OCI-LY7 (cell line): ENCODE data around the gene HSF2BP.

ENCODE experiments used
- EZH2phosphoT487 ChIP-seq: fragments of 200-600 bp; sonication (generic); IDR thresholded peaks from 2 replicates; pipeline ENCODE4 v1.6.1; 2018; ENCODE audit warnings: low read depth, borderline replicate concordance, mild to moderate bottlenecking, mixed run types, antibody characterized with exemption, low read length, moderate library complexity, mixed read lengths
- TF ChIP-seq, protein P1 (sequence below): fragments of 200-600 bp; sonication (generic); conservative IDR thresholded peaks from 2 replicates; pipeline ENCODE4 v1.5.1; 2014; ENCODE audit warnings: mild to moderate bottlenecking, antibody characterized with exemption, low read length, moderate library complexity, mixed read lengths

DNA sequence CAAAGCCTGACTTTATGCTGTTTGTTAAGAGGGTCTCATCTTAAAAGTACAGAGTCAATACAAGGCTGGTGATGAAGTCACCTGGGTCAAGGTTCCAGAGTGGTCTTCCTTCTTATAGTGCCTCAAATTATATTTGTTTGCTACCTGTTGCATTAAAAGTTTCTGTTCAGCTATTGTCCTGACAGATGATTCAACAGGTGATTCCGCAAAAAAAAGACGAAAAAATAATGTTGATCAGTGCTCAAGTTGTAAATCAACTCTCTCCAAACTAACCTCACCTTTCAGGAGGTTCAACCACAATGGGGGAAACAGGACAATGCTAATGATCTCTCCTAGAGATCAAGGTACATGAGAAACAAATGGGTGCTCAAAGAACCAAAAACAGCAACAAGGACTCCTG, 35.7 kb downstream of the HSF2BP start:
- TF ChIP-seq, protein P1, sequence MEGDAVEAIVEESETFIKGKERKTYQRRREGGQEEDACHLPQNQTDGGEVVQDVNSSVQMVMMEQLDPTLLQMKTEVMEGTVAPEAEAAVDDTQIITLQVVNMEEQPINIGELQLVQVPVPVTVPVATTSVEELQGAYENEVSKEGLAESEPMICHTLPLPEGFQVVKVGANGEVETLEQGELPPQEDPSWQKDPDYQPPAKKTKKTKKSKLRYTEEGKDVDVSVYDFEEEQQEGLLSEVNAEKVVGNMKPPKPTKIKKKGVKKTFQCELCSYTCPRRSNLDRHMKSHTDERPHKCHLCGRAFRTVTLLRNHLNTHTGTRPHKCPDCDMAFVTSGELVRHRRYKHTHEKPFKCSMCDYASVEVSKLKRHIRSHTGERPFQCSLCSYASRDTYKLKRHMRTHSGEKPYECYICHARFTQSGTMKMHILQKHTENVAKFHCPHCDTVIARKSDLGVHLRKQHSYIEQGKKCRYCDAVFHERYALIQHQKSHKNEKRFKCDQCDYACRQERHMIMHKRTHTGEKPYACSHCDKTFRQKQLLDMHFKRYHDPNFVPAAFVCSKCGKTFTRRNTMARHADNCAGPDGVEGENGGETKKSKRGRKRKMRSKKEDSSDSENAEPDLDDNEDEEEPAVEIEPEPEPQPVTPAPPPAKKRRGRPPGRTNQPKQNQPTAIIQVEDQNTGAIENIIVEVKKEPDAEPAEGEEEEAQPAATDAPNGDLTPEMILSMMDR = no peak
- TF ChIP-seq EZH2phosphoT487 = no peak
